Effector CD8-positive, alpha-beta T cell (primary cell): ENCODE results near the gene ATP6V1F.

Source experiments
- DNase-seq: peaks from one replicate; lab custom pipeline; 2025; lab: John Stamatoyannopoulos, UW

ATP6V1F gene

DNA sequence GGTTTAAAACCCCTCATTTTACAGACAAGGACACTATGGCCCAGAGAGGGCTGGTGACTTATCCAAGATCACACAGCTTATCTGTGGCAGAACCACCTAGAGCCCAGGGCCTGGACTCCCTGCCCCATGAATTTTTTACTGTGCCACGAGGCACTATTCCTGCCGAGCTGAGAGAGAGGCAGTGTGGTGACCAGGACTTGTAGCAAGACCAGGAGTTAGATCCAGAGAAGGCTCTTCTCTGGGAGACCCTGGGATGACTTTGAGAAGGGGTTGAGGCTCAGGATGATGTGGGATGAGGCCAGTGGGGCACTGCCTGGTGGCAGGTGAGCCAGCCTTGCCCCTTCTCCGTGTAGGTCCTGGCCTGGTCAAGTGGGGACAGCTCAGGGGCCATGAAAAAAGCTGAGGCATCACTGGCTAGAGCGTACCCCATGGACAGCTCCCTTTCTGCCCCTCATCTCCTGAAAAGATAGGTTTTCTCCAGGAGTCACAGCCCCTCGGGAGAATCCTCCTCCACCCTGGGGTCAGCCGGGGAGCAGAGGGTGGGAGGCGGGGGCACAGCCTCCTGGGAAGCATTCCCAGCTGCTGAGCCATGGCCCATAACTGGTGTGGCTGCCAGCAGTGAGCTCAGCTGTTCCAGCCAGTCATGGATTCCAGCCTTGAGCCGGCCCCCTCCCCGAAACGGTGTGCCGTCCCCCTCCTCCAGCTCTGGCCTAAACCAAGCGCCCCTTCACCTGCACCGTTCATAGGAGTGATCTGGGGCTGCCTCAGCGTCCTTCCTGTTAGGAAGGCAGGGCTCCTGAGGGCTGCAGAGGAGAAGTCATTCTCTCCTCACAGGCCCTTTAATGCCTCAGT is 26.6 kb upstream of the ATP6V1F start:
- DNase-seq = no peak

DNA sequence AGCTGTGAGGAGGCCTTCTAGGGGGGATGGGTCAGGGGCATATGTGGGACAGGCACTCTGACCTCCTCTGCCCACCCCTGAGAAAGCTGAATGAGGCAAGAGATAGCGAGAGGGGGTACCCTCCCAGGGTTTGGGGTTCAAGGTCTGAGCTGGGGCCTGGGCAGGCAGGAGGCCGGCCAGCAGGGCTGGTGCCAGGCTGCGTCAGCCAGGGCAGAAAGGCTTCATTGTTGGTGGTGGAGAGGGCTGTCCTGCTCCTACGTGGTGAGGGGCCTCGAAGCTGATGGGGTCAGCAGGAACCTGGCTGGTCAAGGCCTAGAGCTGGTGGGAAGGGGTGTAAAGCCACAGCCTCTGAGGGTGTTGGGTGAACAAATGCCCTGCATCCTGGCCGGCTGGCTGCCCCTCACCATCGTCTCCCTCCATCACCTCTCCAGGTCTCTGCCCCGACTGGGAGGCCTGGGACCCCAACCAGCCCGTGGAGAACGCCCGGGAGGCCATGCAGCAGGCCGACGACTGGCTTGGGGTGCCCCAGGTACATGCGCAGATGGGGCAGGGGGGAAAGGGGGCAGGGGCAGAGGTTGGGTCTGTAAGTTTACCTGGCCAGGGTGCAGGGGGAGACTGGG is 25.8 kb upstream of the ATP6V1F start:
- no peak for DNase-seq

DNA sequence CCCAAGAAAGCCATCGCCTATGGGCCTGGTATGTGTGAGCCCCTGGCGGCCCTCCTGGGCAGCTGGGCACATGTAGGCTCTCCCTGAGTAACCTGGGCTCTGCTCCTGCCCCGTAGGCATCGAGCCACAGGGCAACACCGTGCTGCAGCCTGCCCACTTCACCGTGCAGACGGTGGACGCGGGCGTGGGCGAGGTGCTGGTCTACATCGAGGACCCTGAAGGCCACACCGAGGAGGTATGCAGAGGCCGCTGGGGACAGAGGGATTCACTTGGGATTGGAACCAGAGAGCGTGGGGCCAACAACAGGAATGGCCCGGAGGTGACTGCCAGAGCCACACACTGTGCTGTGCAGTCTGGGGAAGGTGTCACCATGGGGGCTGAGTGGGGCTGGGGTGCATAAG is 25.1 kb upstream of the ATP6V1F start:
- no peak for DNase-seq

DNA sequence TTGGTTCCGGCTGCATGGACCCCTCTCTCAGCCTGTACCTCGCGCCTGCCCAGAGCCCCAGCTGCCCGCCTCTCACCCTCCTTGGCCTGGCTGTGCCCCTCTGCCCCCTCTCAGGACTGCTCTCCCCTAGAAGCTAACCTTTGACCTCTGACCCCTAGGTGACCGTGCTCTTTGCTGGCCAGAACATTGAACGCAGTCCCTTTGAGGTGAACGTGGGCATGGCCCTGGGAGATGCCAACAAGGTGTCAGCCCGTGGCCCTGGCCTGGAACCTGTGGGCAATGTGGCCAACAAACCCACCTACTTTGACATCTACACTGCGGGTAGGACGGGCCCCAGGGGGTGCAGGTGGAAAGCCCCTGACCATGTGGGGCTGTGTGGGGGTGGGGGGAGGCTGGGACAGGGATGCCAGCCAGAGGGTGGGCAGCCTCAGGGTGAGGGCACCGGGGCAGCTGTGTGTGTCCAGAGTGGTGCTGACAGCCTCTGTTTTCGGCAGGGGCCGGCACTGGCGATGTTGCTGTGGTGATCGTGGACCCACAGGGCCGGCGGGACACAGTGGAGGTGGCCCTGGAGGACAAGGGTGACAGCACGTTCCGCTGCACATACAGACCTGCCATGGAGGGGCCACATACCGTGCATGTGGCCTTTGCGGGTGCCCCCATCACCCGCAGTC is 24.4 kb upstream of the ATP6V1F start:
- no peak for DNase-seq

DNA sequence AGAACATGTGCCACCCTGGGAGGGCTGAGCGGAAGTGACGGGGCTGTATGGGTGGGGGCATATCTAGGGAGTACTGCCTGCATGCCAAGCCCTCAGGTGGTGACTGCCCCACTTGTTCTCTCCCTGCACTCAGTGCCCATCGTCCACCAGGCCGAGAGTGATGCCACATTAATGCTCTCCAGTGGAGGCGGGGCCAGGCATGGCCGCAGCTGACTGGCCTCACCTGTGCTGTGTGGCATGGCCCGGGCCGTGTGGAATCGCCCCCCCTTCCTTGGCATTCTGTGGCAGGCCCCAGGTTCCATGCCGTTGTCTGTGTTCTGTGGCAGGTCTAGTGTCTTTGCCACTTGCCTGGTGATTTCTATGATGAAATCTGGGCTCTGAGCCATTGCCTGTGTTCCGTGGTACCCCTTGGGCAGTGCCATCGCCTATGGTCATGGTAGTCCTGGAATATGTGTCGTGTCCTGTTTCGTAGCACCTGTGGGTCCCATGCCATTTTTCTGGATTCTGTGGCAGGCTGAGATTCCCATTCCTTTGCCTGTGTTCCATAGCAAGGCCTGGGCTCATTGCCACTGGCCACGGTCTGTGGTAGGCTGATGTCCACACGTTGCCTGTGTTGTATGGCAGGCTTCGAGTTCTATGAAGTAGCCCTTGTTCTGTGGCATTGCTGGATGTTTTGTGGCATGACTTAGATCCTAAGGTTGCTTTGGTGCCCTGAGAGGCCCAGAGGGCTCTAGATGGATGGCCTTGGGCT is 23.5 kb upstream of the ATP6V1F start:
- DNase-seq = no peak

DNA sequence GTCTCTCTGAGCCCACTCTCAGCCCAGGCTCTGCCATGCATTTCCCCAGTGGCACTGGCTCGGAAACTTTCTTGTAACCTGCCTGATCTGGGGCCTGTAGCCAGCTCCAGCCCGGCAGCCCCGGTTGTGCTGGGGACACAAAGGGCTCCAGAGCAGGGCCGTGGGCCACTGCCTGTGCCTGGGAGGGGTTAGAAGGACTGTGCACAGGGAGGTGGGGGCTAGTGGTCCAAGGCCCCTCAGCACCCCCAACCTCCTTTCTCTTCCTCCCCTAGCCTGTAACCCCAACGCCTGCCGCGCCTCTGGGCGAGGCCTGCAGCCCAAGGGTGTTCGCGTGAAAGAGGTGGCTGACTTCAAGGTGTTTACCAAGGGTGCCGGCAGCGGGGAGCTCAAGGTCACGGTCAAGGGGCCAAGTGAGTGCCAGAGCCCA is 22.9 kb upstream of the ATP6V1F start:
- no peak for DNase-seq

DNA sequence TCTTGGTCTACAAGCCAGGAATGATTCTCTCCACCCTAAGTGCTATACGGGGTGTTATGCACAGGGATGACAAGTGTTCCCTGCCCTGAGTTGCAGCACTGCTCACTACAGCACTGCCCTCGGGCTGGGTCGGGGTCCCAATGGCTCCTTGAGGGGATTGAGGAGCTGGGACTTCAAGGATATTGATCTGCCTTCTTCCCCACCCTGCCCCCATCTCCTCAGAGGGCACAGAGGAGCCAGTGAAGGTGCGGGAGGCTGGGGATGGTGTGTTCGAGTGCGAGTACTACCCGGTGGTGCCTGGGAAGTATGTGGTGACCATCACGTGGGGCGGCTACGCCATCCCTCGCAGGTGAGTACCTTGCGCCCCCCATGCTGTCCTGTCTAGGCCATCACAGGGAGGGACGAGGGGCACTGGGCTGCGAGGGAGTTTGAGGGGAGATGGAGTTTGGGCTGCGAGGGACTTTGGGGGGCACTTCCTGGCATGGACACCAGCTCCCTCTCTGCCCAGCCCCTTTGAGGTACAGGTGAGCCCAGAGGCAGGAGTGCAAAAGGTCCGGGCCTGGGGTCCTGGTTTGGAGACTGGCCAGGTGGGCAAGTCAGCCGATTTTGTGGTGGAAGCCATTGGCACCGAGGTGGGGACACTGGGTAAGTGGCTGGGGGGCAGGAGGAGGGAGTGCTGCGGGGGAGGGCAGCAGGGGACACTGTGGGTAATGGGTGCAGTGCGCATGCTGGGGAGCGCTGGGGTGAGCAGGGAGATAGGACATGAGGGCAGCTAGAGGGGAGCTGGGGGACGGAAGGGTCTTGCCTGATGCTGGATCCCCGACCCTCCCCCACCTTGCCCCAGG is 22.1 kb upstream of the ATP6V1F start:
- DNase-seq = no peak

DNA sequence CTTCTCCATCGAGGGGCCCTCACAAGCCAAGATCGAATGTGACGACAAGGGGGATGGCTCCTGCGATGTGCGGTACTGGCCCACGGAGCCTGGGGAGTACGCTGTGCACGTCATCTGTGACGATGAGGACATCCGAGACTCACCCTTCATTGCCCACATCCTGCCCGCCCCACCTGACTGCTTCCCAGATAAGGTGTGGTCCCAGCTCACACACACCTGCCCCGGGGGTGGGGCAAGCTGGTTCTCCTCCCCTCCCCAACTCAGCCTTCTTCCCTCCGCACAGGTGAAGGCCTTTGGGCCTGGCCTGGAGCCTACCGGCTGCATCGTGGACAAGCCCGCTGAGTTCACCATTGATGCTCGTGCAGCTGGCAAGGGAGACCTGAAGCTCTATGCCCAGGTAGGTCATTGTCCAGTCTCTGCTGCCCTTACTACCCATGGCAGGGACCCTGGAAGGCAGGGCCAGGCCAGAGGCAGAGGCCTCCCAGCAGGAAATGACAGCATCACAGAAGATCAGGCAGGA is 21.4 kb upstream of the ATP6V1F start:
- DNase-seq = no peak

DNA sequence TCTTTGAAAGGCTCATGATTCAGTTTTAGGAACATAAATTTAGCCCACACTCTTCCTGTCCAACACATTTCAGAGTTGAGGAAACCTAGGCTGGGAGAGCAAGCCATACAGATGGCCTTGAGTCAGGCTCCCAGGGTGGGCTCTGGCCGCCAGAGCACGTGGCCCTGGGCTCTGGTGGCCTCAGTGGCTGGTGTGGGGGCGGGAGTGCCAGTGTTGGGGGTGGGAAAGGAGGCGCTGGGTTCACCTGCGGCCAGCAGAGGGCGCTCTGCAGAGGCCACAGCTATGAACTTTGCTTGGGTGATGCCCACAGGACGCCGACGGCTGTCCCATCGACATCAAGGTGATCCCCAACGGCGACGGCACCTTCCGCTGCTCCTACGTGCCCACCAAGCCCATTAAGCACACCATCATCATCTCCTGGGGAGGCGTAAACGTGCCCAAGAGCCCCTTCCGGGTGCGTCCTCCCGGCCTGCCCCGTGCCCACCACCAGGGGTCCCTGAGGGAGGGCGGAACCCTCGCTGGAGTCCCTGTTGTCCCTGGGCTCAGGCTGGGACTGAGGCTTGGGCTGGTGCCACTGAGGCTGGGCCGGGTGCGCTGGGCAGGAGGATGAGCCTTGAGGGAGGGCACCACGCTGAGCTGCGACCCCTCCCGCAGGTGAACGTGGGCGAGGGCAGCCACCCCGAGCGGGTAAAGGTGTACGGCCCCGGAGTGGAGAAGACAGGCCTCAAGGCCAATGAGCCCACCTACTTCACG is 20.6 kb upstream of the ATP6V1F start:
- peak; percentile 32 for DNase-seq

DNA sequence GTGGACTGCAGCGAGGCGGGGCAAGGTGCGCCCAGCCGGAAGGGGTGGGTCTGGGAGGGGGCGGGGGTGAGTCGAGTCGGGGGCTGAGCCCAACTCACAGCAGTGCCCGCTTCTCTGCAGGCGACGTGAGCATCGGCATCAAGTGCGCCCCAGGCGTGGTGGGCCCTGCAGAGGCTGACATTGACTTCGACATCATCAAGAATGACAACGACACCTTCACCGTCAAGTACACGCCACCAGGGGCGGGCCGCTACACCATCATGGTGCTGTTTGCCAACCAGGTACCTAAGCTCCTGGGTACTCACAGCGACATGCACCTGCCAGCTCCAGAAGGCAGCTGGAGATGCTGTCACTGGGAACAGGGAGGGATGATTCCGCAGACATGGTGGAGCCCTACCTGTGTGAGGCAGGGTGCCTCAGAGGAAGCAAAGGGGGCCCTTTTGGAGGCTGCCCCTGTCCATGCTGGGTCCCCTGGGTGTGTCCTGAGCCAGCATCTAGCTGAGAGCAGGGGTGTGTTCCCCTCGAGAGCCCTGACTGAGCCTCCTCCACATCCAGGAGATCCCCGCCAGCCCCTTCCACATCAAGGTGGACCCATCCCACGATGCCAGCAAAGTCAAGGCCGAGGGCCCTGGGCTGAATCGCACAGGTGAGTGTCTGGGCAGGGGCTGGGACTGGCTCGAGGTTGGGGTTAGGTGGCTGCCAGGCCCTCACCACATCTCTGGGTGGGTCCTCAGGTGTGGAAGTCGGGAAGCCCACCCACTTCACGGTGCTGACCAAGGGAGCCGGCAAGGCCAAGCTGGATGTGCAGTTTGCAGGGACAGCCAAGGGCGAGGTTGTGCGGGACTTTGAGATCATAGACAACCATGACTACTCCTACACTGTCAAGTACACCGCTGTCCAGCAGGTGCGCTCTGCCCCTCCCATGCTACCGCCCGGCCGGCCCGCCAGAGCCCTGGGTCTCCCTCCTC is 19.7 kb upstream of the ATP6V1F start:
- no peak for DNase-seq

DNA sequence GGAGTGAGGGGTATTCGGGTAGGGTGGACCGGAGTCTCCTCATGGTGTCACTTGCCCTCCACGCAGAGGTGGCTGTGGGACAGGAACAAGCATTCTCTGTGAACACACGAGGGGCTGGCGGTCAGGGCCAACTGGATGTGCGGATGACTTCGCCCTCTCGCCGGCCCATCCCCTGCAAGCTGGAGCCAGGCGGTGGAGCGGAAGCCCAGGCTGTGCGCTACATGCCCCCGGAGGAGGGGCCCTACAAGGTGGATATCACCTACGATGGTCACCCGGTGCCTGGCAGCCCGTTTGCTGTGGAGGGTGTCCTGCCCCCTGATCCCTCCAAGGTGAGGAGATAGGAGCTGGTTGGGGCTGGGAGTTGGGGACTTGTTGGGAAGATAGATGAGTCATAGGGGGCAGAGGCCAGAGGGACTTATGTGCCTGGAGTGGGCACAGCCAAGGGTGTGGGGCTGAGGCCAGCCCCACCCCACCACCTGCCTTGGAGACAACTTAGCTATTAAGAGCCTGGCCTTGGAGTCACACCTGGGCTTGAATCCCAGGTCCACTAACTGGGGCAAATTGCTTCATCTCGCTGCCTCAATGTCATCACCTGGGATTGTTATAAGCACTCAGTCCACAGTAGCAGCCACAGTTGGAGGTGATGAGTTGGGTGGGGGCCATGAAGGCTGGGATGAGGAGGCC is 18.6 kb upstream of the ATP6V1F start:
- DNase-seq = no peak

DNA sequence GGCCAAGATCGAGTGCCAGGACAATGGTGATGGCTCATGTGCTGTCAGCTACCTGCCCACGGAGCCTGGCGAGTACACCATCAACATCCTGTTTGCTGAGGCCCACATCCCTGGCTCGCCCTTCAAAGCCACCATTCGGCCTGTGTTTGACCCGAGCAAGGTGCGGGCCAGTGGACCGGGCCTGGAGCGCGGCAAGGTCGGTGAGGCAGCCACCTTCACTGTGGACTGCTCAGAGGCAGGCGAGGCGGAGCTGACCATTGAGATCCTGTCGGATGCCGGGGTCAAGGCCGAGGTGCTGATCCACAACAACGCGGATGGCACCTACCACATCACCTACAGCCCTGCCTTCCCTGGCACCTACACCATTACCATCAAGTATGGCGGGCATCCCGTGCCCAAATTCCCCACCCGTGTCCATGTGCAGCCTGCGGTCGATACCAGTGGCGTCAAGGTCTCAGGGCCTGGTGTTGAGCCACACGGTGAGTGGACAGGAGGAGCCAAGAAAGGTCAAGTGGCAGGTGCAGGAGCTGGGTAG is 17.8 kb upstream of the ATP6V1F start:
- DNase-seq = no peak

DNA sequence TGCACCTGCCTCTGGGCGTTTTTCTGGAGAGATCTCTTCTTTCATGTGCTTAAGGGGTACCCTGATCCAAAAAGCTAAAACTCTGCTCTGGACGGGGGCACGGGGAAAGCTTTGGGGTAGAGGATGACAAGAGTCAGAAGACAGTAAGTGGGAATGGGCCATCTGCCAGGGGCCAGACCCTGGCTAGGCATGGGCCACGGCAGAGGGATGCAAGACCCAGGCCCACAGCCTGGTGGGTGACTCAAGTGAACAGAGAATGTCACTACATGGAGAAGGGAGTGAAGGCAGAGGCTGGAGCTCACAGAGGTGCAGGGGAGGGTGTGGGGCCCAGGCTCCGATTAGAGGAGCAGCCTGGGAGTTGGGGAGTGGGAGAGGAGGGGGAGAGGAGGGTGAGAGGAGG is 17.2 kb upstream of the ATP6V1F start:
- DNase-seq = no peak

DNA sequence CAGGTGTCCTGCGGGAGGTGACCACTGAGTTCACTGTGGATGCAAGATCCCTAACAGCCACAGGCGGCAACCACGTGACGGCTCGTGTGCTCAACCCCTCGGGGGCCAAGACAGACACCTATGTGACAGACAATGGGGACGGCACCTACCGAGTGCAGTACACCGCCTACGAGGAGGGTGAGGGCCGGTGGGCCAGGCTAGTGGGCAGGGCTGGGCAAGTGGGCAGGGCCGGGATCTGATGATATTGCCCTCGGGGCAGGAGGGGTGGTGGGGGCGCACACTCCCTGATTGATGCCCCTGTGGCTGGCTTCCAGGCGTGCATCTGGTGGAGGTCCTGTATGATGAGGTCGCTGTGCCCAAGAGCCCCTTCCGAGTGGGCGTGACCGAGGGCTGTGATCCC is 16.7 kb upstream of the ATP6V1F start:
- no peak for DNase-seq

DNA sequence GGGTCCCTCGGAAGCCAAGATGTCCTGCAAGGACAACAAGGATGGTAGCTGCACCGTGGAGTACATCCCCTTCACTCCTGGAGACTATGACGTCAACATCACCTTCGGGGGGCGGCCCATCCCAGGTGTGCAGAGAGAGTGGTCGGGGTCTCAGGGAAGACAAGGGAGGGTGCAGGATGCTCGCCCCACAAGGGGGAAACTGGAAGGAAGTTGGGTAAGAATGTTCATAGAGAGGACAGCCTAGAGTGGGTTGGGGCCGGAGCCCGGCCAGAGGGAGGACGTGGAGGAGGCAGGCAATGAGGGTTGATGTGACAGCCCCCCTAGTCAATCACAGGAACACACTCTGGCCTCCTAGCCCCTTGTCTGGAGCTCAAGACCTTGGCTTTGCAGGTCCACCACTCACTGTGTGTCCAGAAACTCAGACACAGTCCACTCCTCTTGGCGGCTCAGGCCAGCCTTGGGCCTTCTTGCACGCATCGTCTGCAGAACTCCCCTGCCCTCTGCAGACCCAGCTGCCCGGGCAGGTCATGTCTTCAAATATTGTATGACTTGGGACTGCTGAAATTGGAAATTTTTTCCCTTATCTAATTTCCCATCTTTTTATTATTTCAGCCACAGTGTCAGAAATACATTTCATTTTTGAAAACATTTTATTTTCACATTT is 15.7 kb upstream of the ATP6V1F start:
- DNase-seq = no peak

DNA sequence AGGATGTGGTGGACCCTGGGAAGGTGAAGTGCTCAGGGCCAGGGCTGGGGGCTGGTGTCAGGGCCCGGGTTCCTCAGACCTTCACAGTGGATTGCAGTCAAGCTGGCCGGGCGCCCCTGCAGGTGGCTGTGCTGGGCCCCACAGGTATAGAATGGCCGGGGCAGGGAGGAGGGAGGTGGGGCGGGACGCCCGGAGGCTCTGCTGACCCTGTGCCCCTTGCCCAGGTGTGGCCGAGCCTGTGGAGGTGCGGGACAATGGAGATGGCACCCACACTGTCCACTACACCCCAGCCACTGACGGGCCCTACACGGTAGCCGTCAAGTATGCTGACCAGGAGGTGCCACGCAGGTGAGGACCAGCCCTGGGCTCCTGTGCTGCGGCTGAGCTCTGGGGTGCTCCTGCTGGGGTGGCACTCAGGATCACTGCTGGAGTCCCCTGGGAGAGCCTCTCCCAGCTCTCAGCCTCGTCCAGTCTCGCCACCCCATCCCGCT is 14.9 kb upstream of the ATP6V1F start:
- no peak for DNase-seq

DNA sequence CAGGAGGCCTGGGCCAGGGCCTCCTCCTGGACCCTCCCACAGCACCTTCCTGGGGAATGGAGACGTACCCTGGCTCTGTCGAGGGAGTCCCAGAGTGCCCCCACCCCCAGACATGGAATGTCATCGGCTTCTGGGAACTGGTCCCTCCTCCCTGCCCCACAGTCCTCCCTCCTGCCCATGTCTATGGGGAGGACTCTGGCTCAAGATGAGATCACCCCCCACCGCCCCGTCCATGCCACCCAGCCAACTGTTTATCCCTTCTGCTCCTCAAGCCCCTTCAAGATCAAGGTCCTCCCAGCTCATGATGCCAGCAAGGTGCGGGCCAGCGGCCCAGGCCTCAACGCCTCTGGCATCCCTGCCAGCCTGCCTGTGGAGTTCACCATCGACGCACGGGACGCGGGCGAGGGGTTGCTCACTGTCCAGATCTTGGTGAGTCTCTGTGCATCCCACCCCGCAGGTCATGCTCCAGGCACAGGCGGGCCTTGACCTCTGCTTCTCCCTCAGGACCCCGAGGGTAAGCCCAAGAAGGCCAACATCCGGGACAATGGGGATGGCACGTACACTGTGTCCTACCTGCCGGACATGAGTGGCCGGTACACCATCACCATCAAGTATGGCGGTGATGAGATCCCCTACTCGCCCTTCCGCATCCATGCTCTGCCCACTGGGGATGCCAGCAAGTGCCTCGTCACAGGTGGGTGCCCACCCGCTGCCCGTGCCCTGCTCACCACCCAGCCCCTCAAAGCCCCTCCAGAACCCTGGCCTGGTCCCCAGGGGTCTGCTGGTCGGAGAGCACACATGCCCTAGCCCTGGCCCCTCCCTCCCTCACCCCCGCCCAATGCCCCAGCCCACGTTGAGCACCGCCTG is 14.1 kb upstream of the ATP6V1F start:
- DNase-seq = no peak
